Measurements from ENCODE around the gene NR1D2.

Gene NR1D2

DNA sequence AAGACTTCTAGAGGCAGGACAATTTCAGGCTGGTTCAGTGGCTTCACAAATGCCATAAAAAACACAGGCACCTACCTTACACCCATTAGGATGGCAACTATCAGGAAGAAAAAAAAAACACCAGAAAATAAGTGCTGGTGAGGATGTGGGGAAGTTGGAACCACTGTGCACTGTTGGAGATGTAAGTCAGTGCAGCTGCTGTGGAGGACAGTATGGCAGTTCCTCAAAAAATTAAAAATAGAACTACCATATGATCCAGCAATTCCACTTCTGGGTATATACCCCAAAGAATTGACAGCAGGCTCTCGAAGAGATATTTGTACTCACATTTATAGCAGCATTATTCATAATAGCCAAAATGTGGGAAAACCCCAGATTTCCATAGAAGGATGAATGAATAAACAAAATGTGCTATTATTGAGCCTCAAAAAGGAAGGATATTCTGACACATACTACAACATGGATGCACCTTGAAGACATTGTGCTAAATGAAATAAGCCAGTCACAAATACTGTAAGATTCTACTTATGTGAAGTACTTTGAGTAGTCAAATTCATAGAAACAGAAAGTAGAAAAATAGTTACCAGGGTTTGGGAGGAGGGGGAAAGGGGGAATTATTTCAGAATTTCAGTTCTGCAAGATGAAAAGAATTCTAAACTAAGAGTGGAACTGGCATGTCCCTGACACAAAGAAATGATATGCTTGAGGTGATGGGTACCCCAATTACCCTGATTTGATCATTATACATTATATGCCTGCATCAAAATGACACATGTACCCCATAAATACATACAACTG, 40.9 kb downstream of the NR1D2 start:
- Histone ChIP-seq H3K9ac (ENCODE audit: low read length in 2 of 2) (no peak overlapping the region), H3K36me3 (ENCODE audit: control insufficient read depth in 2 of 2, insufficient read depth in 2 of 2, low read length in 2 of 2) (no peaks in the 10 kb centered on the region), H3K27me3 (ENCODE audit: control insufficient read depth in 1 of 2, insufficient read depth in 2 of 2, low read length in 2 of 2) (no peaks in the 10 kb centered on the region), H3K4me1 (ENCODE audit: control insufficient read depth, insufficient read depth, low read length) (peaks cover 5% of the 10 kb centered on the region), H3K4me3 (ENCODE audit: low read length in 2 of 2) (no peak overlapping the region), H3K27ac (ENCODE audit: low read length) (no peak overlapping the region), H3K9me3 (ENCODE audit: control insufficient read depth in 2 of 2, low read length in 2 of 2) (no peaks in the 10 kb centered on the region)

DNA sequence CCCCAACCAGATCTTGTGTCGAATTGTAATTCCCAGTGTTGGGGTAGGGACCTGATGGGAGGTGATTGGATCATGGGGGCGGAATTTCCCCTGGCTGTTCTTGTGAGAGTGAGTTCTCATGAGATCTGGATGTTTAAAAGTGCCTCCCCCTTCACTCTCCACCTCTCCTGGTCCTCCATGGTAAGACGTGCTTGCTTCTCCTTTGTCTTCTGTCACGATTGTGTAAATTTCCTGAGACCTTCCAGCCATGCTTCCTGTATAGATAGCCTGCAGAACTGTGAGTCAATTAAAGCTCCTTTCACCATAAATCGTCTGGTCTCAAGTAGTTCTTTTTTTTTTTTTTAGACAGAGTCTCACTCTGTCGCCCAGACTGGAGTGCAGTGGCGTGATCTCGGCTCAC, 42.3 kb downstream of the NR1D2 start:
- no peak overlapping the region for H3K27ac ChIP-seq (ENCODE audit: low read length)
- H3K36me3 ChIP-seq (ENCODE audit: control insufficient read depth in 2 of 2, insufficient read depth in 2 of 2, low read length in 2 of 2): no peaks in the 10 kb centered on the region
- H3K9me3 ChIP-seq (ENCODE audit: control insufficient read depth in 2 of 2, low read length in 2 of 2): no peaks in the 10 kb centered on the region
- no peak overlapping the region for H3K9ac ChIP-seq (ENCODE audit: low read length in 2 of 2)
- H3K4me3 ChIP-seq (ENCODE audit: low read length in 2 of 2): no peak overlapping the region
- H3K4me1 ChIP-seq (ENCODE audit: control insufficient read depth, insufficient read depth, low read length): peaks cover 12% of the 10 kb centered on the region
- H3K27me3 ChIP-seq (ENCODE audit: control insufficient read depth in 1 of 2, insufficient read depth in 2 of 2, low read length in 2 of 2): no peaks in the 10 kb centered on the region

DNA sequence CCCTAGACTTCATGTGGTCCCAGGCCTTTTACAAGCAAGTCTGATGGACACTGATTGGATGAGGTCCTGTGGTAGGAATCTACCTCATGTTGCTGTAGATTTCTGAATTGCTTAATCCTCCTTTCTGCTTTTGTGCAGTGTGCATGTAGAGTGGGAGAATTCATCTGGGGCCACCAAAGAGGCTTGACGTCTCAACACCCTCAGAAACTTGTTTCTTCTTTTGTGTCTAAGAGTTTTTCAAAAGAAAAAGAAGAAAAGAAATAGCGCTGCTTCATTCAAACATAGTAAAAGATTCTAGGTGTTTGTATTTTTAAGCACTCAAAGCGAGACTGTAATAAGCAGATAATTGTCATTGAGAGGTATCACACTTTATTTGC, 46.2 kb downstream of the NR1D2 start:
- Histone ChIP-seq H3K36me3 (ENCODE audit: control insufficient read depth in 2 of 2, insufficient read depth in 2 of 2, low read length in 2 of 2) (no peaks in the 10 kb centered on the region), H3K27me3 (ENCODE audit: control insufficient read depth in 1 of 2, insufficient read depth in 2 of 2, low read length in 2 of 2) (no peaks in the 10 kb centered on the region), H3K9ac (ENCODE audit: low read length in 2 of 2) (peak overlapping the region in 1 of 2 donors; percentile 31), H3K27ac (ENCODE audit: low read length) (peak overlapping the region; percentile 66), H3K4me1 (ENCODE audit: control insufficient read depth, insufficient read depth, low read length) (peaks cover 33% of the 10 kb centered on the region), H3K9me3 (ENCODE audit: control insufficient read depth in 2 of 2, low read length in 2 of 2) (no peaks in the 10 kb centered on the region), H3K4me3 (ENCODE audit: low read length in 2 of 2) (no peak overlapping the region)

DNA sequence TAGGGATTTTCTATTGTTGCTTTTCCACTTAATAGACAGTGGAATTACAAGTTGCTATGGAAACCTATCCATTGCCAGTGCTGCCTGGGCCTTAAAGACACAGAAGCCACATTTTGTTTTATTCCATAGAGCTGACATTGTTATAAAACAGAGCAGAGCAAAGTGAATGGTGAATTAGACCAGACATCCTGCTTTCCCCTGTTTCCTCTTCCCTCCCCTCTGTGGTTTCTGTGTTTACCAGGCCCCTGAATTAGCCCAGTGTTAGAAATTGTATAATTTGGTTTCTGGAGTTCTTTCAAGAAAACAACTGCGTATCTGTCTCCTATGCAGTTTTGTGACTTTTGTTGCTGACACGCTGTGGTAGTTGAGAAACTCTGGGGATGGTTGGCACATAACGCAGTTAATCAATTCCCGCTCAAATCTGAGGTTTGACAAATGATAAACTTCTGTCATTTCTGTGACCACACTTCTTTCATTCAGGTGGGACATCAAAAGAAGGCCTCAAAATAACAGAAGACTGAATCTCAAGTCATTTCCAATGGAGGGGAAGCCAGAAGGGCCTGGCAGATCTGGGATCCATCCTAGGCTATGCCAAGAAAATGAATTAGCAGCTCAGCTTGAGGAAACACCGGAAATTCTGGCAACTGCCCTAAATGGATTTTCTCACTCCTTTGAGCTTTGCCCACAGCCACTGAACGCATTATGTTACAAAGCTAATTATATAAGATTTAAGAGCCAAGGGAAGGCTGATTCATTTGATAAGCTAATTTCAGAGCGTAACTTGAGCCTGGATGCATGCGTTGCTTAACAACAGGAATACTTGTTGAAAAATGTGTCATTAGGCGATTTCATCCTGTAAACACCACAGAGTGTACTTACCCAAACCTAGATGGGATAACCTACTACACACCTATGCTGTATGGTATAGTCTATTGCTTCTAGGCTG, 46.9 kb downstream of the NR1D2 start:
- Histone ChIP-seq H3K36me3 (ENCODE audit: control insufficient read depth in 2 of 2, insufficient read depth in 2 of 2, low read length in 2 of 2) (no peaks in the 10 kb centered on the region), H3K4me3 (ENCODE audit: low read length in 2 of 2) (peak overlapping the region in 1 of 2 donors; percentile 16), H3K9me3 (ENCODE audit: control insufficient read depth in 2 of 2, low read length in 2 of 2) (no peaks in the 10 kb centered on the region), H3K27ac (ENCODE audit: low read length) (peak overlapping the region; percentile 66), H3K4me1 (ENCODE audit: control insufficient read depth, insufficient read depth, low read length) (peaks cover 33% of the 10 kb centered on the region), H3K9ac (ENCODE audit: low read length in 2 of 2) (peak overlapping the region in 1 of 2 donors; percentile 31), H3K27me3 (ENCODE audit: control insufficient read depth in 1 of 2, insufficient read depth in 2 of 2, low read length in 2 of 2) (no peaks in the 10 kb centered on the region)

DNA sequence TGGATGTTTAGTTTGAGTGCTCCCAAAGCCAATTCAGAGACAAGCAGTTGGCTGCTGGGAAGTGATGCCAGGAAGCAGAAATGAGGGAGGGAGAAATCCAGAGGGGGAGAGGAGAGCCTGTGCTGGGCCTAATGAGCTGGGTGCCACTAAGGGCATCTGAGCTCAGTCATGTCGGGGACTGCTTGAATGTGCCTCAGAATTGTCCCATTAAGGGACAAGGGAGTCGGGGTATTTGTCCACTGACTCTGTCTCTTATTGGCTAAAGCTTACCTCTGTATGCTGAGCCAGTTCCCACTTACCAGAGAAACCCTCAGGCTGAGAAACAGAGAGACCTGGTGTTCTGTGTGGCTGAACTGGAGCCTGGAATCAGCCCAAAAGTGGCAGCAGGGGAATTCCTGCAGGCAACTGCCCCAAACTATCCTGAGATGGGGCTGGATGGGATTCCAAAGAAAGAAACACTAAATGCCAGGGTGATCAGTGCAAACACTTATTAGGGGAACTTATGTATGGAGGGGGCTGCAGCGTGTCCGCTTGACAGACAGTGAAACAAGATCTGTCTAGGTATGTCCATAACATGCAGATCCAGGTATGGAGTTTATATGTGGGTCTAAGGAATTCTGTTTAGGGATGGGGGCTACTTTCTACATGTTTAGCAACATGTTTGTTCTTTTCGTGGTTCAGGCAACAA, 48.6 kb downstream of the NR1D2 start:
- H3K9ac ChIP-seq (ENCODE audit: low read length in 2 of 2): no peak overlapping the region

DNA sequence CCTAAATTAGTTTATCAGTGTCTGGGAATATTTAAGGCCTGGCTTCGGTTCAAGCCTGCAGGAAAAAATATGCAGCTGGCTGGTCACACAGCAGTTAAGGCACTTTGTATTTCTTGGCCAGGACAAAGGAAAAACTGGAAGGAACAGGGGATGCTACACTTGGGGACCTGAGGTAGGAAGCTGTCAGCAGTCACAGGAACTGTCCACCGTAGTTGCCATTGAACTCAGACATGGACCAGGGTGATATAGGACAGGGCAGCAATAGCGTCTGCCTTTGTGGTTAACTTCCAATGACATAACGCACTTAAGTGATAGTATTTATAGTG, 49.1 kb downstream of the NR1D2 start:
- H3K9ac ChIP-seq (ENCODE audit: low read length in 2 of 2): no peak overlapping the region
- peak overlapping the region; percentile 46 for H3K27ac ChIP-seq (ENCODE audit: low read length)
- no peaks in the 10 kb centered on the region for H3K9me3 ChIP-seq (ENCODE audit: control insufficient read depth in 2 of 2, low read length in 2 of 2)
- peaks cover 33% of the 10 kb centered on the region for H3K4me1 ChIP-seq (ENCODE audit: control insufficient read depth, insufficient read depth, low read length)
- H3K27me3 ChIP-seq (ENCODE audit: control insufficient read depth in 1 of 2, insufficient read depth in 2 of 2, low read length in 2 of 2): no peaks in the 10 kb centered on the region
- no peak overlapping the region for H3K4me3 ChIP-seq (ENCODE audit: low read length in 2 of 2)
- no peaks in the 10 kb centered on the region for H3K36me3 ChIP-seq (ENCODE audit: control insufficient read depth in 2 of 2, insufficient read depth in 2 of 2, low read length in 2 of 2)

More for the DNA sequence above, 48.6 kb downstream of the NR1D2 start:
- Histone ChIP-seq H3K36me3 (ENCODE audit: control insufficient read depth in 2 of 2, insufficient read depth in 2 of 2, low read length in 2 of 2) (no peaks in the 10 kb centered on the region), H3K9me3 (ENCODE audit: control insufficient read depth in 2 of 2, low read length in 2 of 2) (no peaks in the 10 kb centered on the region), H3K27ac (ENCODE audit: low read length) (peak overlapping the region; percentile 46), H3K4me3 (ENCODE audit: low read length in 2 of 2) (no peak overlapping the region), H3K27me3 (ENCODE audit: control insufficient read depth in 1 of 2, insufficient read depth in 2 of 2, low read length in 2 of 2) (no peaks in the 10 kb centered on the region), H3K4me1 (ENCODE audit: control insufficient read depth, insufficient read depth, low read length) (peaks cover 33% of the 10 kb centered on the region)

GRCh38 chr3:23995219-23995618, 50.1 kb downstream of the NR1D2 start:
- Histone ChIP-seq H3K27ac (ENCODE audit: low read length) (no peak overlapping the region), H3K9me3 (ENCODE audit: control insufficient read depth in 2 of 2, low read length in 2 of 2) (no peaks in the 10 kb centered on the region), H3K27me3 (ENCODE audit: control insufficient read depth in 1 of 2, insufficient read depth in 2 of 2, low read length in 2 of 2) (no peaks in the 10 kb centered on the region), H3K4me1 (ENCODE audit: control insufficient read depth, insufficient read depth, low read length) (peaks cover 33% of the 10 kb centered on the region), H3K9ac (ENCODE audit: low read length in 2 of 2) (no peak overlapping the region), H3K36me3 (ENCODE audit: control insufficient read depth in 2 of 2, insufficient read depth in 2 of 2, low read length in 2 of 2) (no peaks in the 10 kb centered on the region), H3K4me3 (ENCODE audit: low read length in 2 of 2) (no peak overlapping the region)

GRCh38 chr3:23996095-23996524, 51.0 kb downstream of the NR1D2 start:
- H3K27ac ChIP-seq (ENCODE audit: low read length): no peak overlapping the region

DNA sequence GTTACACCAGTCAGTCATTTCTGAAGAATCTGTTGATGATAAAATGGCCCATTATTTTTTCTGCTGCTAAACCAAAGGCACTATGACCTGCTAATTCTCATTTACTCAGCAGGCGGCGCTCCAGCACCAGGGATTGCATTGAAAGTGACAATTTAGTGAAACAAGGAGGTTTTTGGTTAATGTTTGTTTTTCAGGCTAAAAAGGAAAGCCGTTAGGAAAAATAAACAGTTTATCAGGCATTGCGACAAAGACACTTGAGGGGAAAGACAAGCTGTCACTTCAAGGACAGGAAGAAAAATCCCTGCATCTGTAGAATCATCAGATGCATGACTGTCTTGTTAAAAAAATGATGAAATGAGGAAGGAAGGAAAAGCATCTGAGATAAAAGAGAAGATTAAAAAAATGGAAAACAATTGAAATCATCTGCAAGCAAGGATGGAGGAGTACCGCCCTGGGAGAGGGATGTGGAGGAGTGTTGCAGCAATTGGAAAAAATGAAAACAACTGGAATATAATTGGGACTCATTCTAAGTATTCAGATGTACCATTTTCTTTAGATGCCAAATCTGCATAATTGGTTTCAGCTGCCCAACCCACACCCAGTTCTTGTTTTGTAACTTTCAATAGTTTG, 54.0 kb downstream of the NR1D2 start:
- Histone ChIP-seq H3K4me1 (ENCODE audit: control insufficient read depth, insufficient read depth, low read length) (peaks cover 7% of the 10 kb centered on the region), H3K36me3 (ENCODE audit: control insufficient read depth in 2 of 2, insufficient read depth in 2 of 2, low read length in 2 of 2) (no peaks in the 10 kb centered on the region), H3K4me3 (ENCODE audit: low read length in 2 of 2) (peak overlapping the region in 1 of 2 donors; percentile 10), H3K9ac (ENCODE audit: low read length in 2 of 2) (no peak overlapping the region), H3K27ac (ENCODE audit: low read length) (no peak overlapping the region), H3K27me3 (ENCODE audit: control insufficient read depth in 1 of 2, insufficient read depth in 2 of 2, low read length in 2 of 2) (no peaks in the 10 kb centered on the region), H3K9me3 (ENCODE audit: control insufficient read depth in 2 of 2, low read length in 2 of 2) (no peaks in the 10 kb centered on the region)

More at GRCh38 chr3:23996095-23996524, 51.0 kb downstream of the NR1D2 start:
- no peaks in the 10 kb centered on the region for H3K27me3 ChIP-seq (ENCODE audit: control insufficient read depth in 1 of 2, insufficient read depth in 2 of 2, low read length in 2 of 2)
- no peaks in the 10 kb centered on the region for H3K36me3 ChIP-seq (ENCODE audit: control insufficient read depth in 2 of 2, insufficient read depth in 2 of 2, low read length in 2 of 2)
- H3K4me1 ChIP-seq (ENCODE audit: control insufficient read depth, insufficient read depth, low read length): peaks cover 30% of the 10 kb centered on the region
- no peaks in the 10 kb centered on the region for H3K9me3 ChIP-seq (ENCODE audit: control insufficient read depth in 2 of 2, low read length in 2 of 2)
- H3K4me3 ChIP-seq (ENCODE audit: low read length in 2 of 2): no peak overlapping the region
- no peak overlapping the region for H3K9ac ChIP-seq (ENCODE audit: low read length in 2 of 2)

- Histone ChIP-seq H3K27ac (ENCODE audit: low read length) (no peak overlapping the region), H3K4me1 (ENCODE audit: control insufficient read depth, insufficient read depth, low read length) (no peaks in the 10 kb centered on the region), H3K4me3 (ENCODE audit: low read length in 2 of 2) (no peak overlapping the region), H3K9me3 (ENCODE audit: control insufficient read depth in 2 of 2, low read length in 2 of 2) (no peaks in the 10 kb centered on the region), H3K36me3 (ENCODE audit: control insufficient read depth in 2 of 2, insufficient read depth in 2 of 2, low read length in 2 of 2) (no peaks in the 10 kb centered on the region), H3K27me3 (ENCODE audit: control insufficient read depth in 1 of 2, insufficient read depth in 2 of 2, low read length in 2 of 2) (no peaks in the 10 kb centered on the region), H3K9ac (ENCODE audit: low read length in 2 of 2) (no peak overlapping the region)
Observed at GRCh38 chr3:24002129-24002528, 57.0 kb downstream of the NR1D2 start.
